Measurements from ENCODE around the gene DCTN2. TPM values are rescaled to one million over a fixed set of nuclear protein-coding genes. Genes with fewer than 3 reads are reported as not detected.

The DCTN2 gene
- total RNA-seq, 1 experiment from 2014 or later: 129 TPM

DNA sequence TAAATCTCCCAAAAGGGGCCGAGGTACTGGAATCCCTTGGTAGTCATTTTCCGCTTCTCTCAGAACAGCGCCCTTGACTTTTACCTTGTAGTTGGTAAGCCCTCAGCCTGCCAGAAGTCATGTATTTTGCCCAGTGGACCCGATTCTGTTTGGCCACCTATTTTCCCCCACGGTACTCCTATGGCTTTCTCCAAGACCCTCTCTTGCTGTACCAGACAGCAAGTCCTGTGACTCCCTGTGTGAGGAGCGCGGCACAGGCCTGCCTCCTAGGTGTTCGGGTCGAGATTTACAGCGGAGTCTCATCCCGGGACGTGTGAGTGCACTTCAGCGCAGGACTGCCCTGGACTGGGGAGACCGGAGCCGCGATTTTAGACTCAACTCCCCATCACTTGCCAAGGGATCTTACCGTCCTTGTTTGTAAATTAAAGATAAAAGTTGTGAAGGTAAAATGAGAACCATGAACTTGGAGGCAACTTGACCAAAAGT lies 25.4 kb downstream of the DCTN2 start:
- H3K4me3 ChIP-seq (ENCODE audit: low read depth, low read length, poor library complexity, severe bottlenecking): peak overlapping the region; percentile 45

DNA sequence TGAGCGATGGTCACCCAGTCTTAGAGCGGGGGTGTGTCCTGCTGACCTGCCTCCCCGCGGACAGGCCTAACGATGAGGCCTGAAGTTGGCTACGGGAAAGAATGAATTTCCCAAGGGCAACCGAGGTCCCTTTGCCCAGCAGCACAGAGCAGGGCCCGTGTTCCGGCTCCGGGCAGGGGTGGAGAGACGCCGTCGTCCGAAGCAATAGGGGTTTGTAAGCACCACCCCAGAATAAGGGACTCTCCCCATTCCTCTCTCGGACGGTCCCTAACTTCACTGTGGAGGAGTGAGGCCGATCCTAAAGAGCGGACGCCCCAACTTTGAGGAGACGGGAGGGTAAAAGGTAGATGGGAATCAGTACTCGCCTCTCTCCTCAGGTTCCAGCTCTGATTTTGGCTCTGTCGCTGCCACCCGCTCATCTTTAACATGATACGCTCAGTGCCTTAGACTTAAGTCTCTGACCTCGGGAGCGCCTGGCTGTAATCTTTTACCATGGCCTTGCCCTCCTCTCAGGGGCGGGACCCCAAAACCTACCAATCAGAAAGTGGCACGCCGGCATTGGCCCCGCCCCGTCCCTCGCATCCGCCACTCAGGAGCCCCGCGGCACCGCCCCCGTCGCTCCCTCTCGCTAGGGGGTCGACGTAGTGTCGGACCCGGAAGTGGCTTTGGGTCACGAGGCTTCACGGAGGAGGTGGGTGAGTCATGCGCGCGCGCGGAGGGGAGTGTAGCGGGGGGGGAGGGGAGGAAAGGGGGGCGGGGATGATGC lies 26.8 kb downstream of the DCTN2 start, which contains the start of gene DDIT3:
Gene DDIT3 (minus strand): TSS at position 462 of the 766 bp plus-strand sequence. CDS start 3,108 bp downstream, outside the sequence.
- H3K27ac ChIP-seq (ENCODE audit: low read depth, low read length, poor library complexity, severe bottlenecking): peak within 1 kb of the TSS; percentile 98
- DNase-seq (ENCODE audit: low spot score): peak; percentile 99
- no peaks in the 10 kb centered on the region for H3K9me3 ChIP-seq (ENCODE audit: low read depth, low read length, poor library complexity, severe bottlenecking)
- H3K4me3 ChIP-seq (ENCODE audit: low read depth, low read length, poor library complexity, severe bottlenecking): peak within 1 kb of the TSS; percentile 89
- peaks cover 58% of the 10 kb centered on the region for H3K36me3 ChIP-seq (ENCODE audit: insufficient read depth, low read length, poor library complexity, severe bottlenecking)
- CTCF ChIA-PET: interaction anchor here (1.5 kb wide), 1 partner anchor 61 kb away, joined by 4 read pairs; the partner anchor contains the start of gene GLI1
- POLR2A ChIA-PET (ENCODE audit: low non-redundant PET): interaction anchor here (0.5 to 0.6 kb wide), 2 partner anchors 213 to 392 kb away, joined by 3 read pairs; no protein-coding TSS in a partner anchor
- TSS peak; percentile 59 for BruUV-seq (replicated peaks)
- H3K4me1 ChIP-seq (ENCODE audit: insufficient read depth, low read length, poor library complexity, severe bottlenecking): peaks cover 45% of the 10 kb centered on the region
- no peaks in the 10 kb centered on the region for H3K27me3 ChIP-seq (replicated peaks; ENCODE audit: insufficient read depth, low read depth, low read length, poor library complexity)
- TF ChIP-seq EZH2 (IDR thresholded peaks at IDR 0.05; ENCODE audit: borderline replicate concordance, low read depth, low read length, poor library complexity, severe bottlenecking): no peak
- TF ChIP-seq, protein P1, sequence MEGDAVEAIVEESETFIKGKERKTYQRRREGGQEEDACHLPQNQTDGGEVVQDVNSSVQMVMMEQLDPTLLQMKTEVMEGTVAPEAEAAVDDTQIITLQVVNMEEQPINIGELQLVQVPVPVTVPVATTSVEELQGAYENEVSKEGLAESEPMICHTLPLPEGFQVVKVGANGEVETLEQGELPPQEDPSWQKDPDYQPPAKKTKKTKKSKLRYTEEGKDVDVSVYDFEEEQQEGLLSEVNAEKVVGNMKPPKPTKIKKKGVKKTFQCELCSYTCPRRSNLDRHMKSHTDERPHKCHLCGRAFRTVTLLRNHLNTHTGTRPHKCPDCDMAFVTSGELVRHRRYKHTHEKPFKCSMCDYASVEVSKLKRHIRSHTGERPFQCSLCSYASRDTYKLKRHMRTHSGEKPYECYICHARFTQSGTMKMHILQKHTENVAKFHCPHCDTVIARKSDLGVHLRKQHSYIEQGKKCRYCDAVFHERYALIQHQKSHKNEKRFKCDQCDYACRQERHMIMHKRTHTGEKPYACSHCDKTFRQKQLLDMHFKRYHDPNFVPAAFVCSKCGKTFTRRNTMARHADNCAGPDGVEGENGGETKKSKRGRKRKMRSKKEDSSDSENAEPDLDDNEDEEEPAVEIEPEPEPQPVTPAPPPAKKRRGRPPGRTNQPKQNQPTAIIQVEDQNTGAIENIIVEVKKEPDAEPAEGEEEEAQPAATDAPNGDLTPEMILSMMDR (conservative IDR thresholded peaks at IDR 0.05; ENCODE audit: low read depth, low read length): no peak
- intact Hi-C loops (cut with micrococcal nuclease; ENCODE audit: unreplicated experiment): no loop called here

More for the DNA sequence above, 25.4 kb downstream of the DCTN2 start:
- BruUV-seq (replicated peaks): no TSS peak
- ChIA-PET POLR2A (ENCODE audit: low non-redundant PET) (no interaction called here), CTCF (no interaction called here)
- intact Hi-C loops (cut with micrococcal nuclease; ENCODE audit: unreplicated experiment): no loop called here
- Histone ChIP-seq H3K27me3 (replicated peaks; ENCODE audit: insufficient read depth, low read depth, low read length, poor library complexity) (no peaks in the 10 kb centered on the region), H3K4me1 (ENCODE audit: insufficient read depth, low read length, poor library complexity, severe bottlenecking) (peaks cover 45% of the 10 kb centered on the region), H3K27ac (ENCODE audit: low read depth, low read length, poor library complexity, severe bottlenecking) (peak overlapping the region; percentile 98), H3K36me3 (ENCODE audit: insufficient read depth, low read length, poor library complexity, severe bottlenecking) (peaks cover 58% of the 10 kb centered on the region), H3K9me3 (ENCODE audit: low read depth, low read length, poor library complexity, severe bottlenecking) (no peaks in the 10 kb centered on the region)
- TF ChIP-seq EZH2 (IDR thresholded peaks at IDR 0.05; ENCODE audit: borderline replicate concordance, low read depth, low read length, poor library complexity, severe bottlenecking): no peak
- TF ChIP-seq, protein P1 (conservative IDR thresholded peaks at IDR 0.05; ENCODE audit: low read depth, low read length): no peak
- no peak for DNase-seq (ENCODE audit: low spot score)

DNA sequence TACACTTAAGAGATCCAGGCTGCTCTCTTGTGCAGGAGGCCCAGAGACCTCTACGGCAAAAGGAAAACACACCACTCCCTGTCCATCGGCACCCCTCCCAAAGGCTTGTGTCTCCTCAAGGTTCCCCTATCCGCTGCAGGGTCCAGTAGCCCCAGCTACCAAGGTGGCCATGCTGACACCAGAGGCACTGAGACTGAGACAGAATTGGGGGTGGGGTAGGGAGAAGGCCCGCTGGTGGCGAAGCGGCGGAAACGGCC lies 27.3 kb downstream of the DCTN2 start:
- no peaks in the 10 kb centered on the region for H3K27me3 ChIP-seq (replicated peaks; ENCODE audit: insufficient read depth, low read depth, low read length, poor library complexity)
- no peak for DNase-seq (ENCODE audit: low spot score)
- peak overlapping the region; percentile 97 for H3K27ac ChIP-seq (ENCODE audit: low read depth, low read length, poor library complexity, severe bottlenecking)
- BruUV-seq (replicated peaks): no TSS peak
- intact Hi-C loops (cut with micrococcal nuclease; ENCODE audit: unreplicated experiment): no loop called here
- peaks cover 47% of the 10 kb centered on the region for H3K4me1 ChIP-seq (ENCODE audit: insufficient read depth, low read length, poor library complexity, severe bottlenecking)
- peaks cover 58% of the 10 kb centered on the region for H3K36me3 ChIP-seq (ENCODE audit: insufficient read depth, low read length, poor library complexity, severe bottlenecking)
- no peaks in the 10 kb centered on the region for H3K9me3 ChIP-seq (ENCODE audit: low read depth, low read length, poor library complexity, severe bottlenecking)
- CTCF ChIA-PET: interaction anchor here (1.5 kb wide), 1 partner anchor 61 kb away, joined by 4 read pairs; the partner anchor contains the start of gene GLI1
- TF ChIP-seq EZH2 (IDR thresholded peaks at IDR 0.05; ENCODE audit: borderline replicate concordance, low read depth, low read length, poor library complexity, severe bottlenecking): no peak
- TF ChIP-seq, protein P1 (conservative IDR thresholded peaks at IDR 0.05; ENCODE audit: low read depth, low read length): no peak
- H3K4me3 ChIP-seq (ENCODE audit: low read depth, low read length, poor library complexity, severe bottlenecking): peak overlapping the region; percentile 89
- POLR2A ChIA-PET (ENCODE audit: low non-redundant PET): interaction anchor here (0.5 to 0.6 kb wide), 2 partner anchors 213 to 392 kb away, joined by 3 read pairs; no protein-coding TSS in a partner anchor

All from A673 (cell line).